ENCODE measurements around the gene ZNF213. TPM values are rescaled to one million over a fixed set of nuclear protein-coding genes. Genes with fewer than 3 reads are reported as not detected.
A peak's percentile ranks its signal among the peaks of the same experiment; 100 is the strongest.

ZNF213 gene
- total RNA-seq, 1 experiment from 2014 or later: 5.3 TPM

DNA sequence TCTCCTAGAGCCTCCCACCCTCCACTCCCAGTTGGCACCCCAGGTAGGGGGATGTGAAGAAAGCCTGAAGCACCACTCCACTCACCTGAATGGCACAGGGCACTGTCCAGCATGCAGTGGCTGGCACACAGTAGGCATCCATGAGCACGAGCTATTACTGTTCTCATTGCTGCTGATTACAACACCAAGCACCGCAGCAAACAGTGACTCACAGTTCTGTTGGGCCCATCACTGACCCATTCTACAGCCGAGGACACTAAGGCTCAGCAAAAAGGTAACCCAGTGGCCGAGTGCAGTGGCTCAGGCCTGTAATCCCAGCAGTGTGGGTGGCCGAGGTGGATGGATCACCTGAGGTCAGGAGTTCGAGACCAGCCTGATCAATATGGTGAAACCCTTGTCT is 38.5 kb upstream of the ZNF213 start:
- H3K4me1 Mint-ChIP-seq (ENCODE audit: low read depth, unreplicated experiment): peaks cover 14% of the 10 kb centered on the region
- no peaks in the 10 kb centered on the region for H3K9me3 Mint-ChIP-seq (ENCODE audit: unreplicated experiment)
- Histone ChIP-seq H3K9me3 (no peaks in the 10 kb centered on the region), H3K36me3 (ENCODE audit: control insufficient read depth, insufficient read depth, low read length) (no peaks in the 10 kb centered on the region), H3K4me3 (ENCODE audit: low read depth, low read length) (no peak overlapping the region), H3K4me1 (peaks cover 10% of the 10 kb centered on the region), H3K27me3 (replicated peaks; ENCODE audit: control insufficient read depth, insufficient read depth, low read length) (no peaks in the 10 kb centered on the region)
- TF ChIP-seq, protein P1, sequence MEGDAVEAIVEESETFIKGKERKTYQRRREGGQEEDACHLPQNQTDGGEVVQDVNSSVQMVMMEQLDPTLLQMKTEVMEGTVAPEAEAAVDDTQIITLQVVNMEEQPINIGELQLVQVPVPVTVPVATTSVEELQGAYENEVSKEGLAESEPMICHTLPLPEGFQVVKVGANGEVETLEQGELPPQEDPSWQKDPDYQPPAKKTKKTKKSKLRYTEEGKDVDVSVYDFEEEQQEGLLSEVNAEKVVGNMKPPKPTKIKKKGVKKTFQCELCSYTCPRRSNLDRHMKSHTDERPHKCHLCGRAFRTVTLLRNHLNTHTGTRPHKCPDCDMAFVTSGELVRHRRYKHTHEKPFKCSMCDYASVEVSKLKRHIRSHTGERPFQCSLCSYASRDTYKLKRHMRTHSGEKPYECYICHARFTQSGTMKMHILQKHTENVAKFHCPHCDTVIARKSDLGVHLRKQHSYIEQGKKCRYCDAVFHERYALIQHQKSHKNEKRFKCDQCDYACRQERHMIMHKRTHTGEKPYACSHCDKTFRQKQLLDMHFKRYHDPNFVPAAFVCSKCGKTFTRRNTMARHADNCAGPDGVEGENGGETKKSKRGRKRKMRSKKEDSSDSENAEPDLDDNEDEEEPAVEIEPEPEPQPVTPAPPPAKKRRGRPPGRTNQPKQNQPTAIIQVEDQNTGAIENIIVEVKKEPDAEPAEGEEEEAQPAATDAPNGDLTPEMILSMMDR (IDR thresholded peaks at IDR 0.05; ENCODE audit: insufficient read depth in 1 of 2, low read depth in 1 of 2, low read length in 1 of 2, severe bottlenecking in 1 of 2, unreplicated experiment in 1 of 2): no peak
- H3K36me3 Mint-ChIP-seq (ENCODE audit: insufficient read depth, unreplicated experiment): no peaks in the 10 kb centered on the region
- CTCF ChIA-PET: interaction anchor here (0.6 to 1.5 kb wide), 2 partner anchors 33 to 176 kb away, joined by 3 to 5 read pairs; no protein-coding TSS in a partner anchor
- POLR2A ChIA-PET: no interaction called here
- no TSS peak for BruUV-seq (replicated peaks)
- no peak overlapping the region for H3K27ac Mint-ChIP-seq (ENCODE audit: unreplicated experiment)
- intact Hi-C loops (cut with micrococcal nuclease; ENCODE audit: unreplicated experiment): no loop called here
- no peaks in the 10 kb centered on the region for H3K27me3 Mint-ChIP-seq (ENCODE audit: insufficient read depth, unreplicated experiment)
- no peak overlapping the region for H3K4me3 Mint-ChIP-seq (ENCODE audit: unreplicated experiment)
- no peak for DNase-seq

DNA sequence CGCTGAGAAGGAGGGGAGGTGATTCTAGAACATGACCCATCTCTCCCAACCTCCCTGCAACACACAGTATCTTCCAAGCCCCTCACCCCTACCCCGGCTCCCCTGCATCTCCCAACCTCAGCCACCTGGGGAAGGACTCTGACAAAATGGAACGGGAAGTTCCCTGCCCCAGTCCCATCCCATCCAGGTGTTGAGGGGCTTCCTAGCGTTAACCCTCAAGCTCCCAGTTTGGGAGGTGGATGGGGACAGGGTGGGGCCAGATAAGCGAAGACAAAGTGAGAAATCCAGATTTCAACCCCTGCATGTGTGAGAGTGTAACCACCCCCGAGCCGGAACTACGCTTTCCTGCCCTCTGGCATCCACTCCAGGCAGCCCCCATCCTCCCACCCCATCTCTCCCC is 37.6 kb upstream of the ZNF213 start:
- Histone ChIP-seq H3K27me3 (replicated peaks; ENCODE audit: control insufficient read depth, insufficient read depth, low read length) (no peaks in the 10 kb centered on the region), H3K9me3 (no peaks in the 10 kb centered on the region), H3K4me3 (ENCODE audit: low read depth, low read length) (no peak overlapping the region), H3K4me1 (peaks cover 10% of the 10 kb centered on the region), H3K36me3 (ENCODE audit: control insufficient read depth, insufficient read depth, low read length) (no peaks in the 10 kb centered on the region)
- DNase-seq: no peak
- no peaks in the 10 kb centered on the region for H3K36me3 Mint-ChIP-seq (ENCODE audit: insufficient read depth, unreplicated experiment)
- TF ChIP-seq, protein P1 (IDR thresholded peaks at IDR 0.05; ENCODE audit: insufficient read depth in 1 of 2, low read depth in 1 of 2, low read length in 1 of 2, severe bottlenecking in 1 of 2, unreplicated experiment in 1 of 2): no peak
- no peaks in the 10 kb centered on the region for H3K27me3 Mint-ChIP-seq (ENCODE audit: insufficient read depth, unreplicated experiment)
- BruUV-seq (replicated peaks): no TSS peak
- H3K27ac Mint-ChIP-seq (ENCODE audit: unreplicated experiment): no peak overlapping the region
- POLR2A ChIA-PET: no interaction called here
- peaks cover 14% of the 10 kb centered on the region for H3K4me1 Mint-ChIP-seq (ENCODE audit: low read depth, unreplicated experiment)
- intact Hi-C loops (cut with micrococcal nuclease; ENCODE audit: unreplicated experiment): no loop called here
- H3K4me3 Mint-ChIP-seq (ENCODE audit: unreplicated experiment): no peak overlapping the region
- CTCF ChIA-PET: interaction anchor here (1.0 to 1.5 kb wide), 3 partner anchors 10 to 66 kb away, joined by 3 to 7 read pairs (median 5); no protein-coding TSS in a partner anchor
- no peaks in the 10 kb centered on the region for H3K9me3 Mint-ChIP-seq (ENCODE audit: unreplicated experiment)

- TF ChIP-seq, protein P1 (IDR thresholded peaks at IDR 0.05; ENCODE audit: insufficient read depth in 1 of 2, low read depth in 1 of 2, low read length in 1 of 2, severe bottlenecking in 1 of 2, unreplicated experiment in 1 of 2): no peak
- intact Hi-C loops (cut with micrococcal nuclease; ENCODE audit: unreplicated experiment): no loop called here
- POLR2A ChIA-PET: interaction anchor here (0.6 kb wide), 1 partner anchor 13 kb away, joined by 6 read pairs; no protein-coding TSS in a partner anchor
- Mint-ChIP-seq H3K27me3 (ENCODE audit: insufficient read depth, unreplicated experiment) (no peaks in the 10 kb centered on the region), H3K27ac (ENCODE audit: unreplicated experiment) (peak within 1 kb of the TSS; percentile 53), H3K9me3 (ENCODE audit: unreplicated experiment) (no peaks in the 10 kb centered on the region), H3K36me3 (ENCODE audit: insufficient read depth, unreplicated experiment) (no peaks in the 10 kb centered on the region), H3K4me1 (ENCODE audit: low read depth, unreplicated experiment) (peaks cover 14% of the 10 kb centered on the region), H3K4me3 (ENCODE audit: unreplicated experiment) (peak within 1 kb of the TSS; percentile 67)
- BruUV-seq (replicated peaks): no TSS peak
- H3K4me3 ChIP-seq (ENCODE audit: low read depth, low read length): no peak within 1 kb of the TSS
- no peak for DNase-seq
- no peaks in the 10 kb centered on the region for H3K27me3 ChIP-seq (replicated peaks; ENCODE audit: control insufficient read depth, insufficient read depth, low read length)
- peaks cover 10% of the 10 kb centered on the region for H3K4me1 ChIP-seq
- H3K36me3 ChIP-seq (ENCODE audit: control insufficient read depth, insufficient read depth, low read length): no peaks in the 10 kb centered on the region
- CTCF ChIA-PET: interaction anchor here (0.5 to 2.3 kb wide), 6 partner anchors 11 to 78 kb away, joined by 3 to 7 read pairs (median 5); no protein-coding TSS in a partner anchor
- H3K9me3 ChIP-seq: no peaks in the 10 kb centered on the region
Observed at GRCh38 chr16:3098459-3099394, 36.1 kb upstream of the ZNF213 start, which contains the start of gene ZSCAN10. TSS of gene ZSCAN10 (minus strand) at chr16:3099294. CDS start at chr16:3092937, 6,357 bp downstream.
